BJ (cell line): ENCODE data around the gene LSP1. TPM values are rescaled to one million over a fixed set of nuclear protein-coding genes. Genes with fewer than 3 reads are reported as not detected.

ENCODE experiments used
- CTCF ChIA-PET: fragments of 350-600 bp; formaldehyde crosslinking; extraction: SDS; loops from one replicate; lab custom pipeline; 2021; ENCODE audit warnings: antibody characterized with exemption, inconsistent platforms; lab: Yijun Ruan, JAX
- POLR2A ChIA-PET: fragments of 300-600 bp; sonication (Branson Sonifier 250); formaldehyde crosslinking; extraction: SDS; loops from one replicate; lab custom pipeline; 2021; ENCODE audit warnings: antibody characterized with exemption; lab: Charles Lee
- DNase-seq: peaks from one replicate; pipeline ENCODE4 v3.0.0-alpha.2; 2011; ENCODE audit warnings: low read depth
- H3K27me3 ChIP-seq: 2 replicates; pipeline ENCODE4 v1.6.0; 2011; ENCODE audit warnings: low read length; ENCODE audit not compliant: control insufficient read depth, insufficient read depth
- H3K36me3 ChIP-seq: 2 replicates; pipeline ENCODE4 v1.5.1; 2011; ENCODE audit warnings: low read length; ENCODE audit not compliant: control insufficient read depth, insufficient read depth
- H3K4me3 ChIP-seq: 2 replicates; pipeline ENCODE4 v1.5.1; 2011; ENCODE audit warnings: low read depth, mild to moderate bottlenecking, control low read depth, low read length
- CTCF ChIP-seq: IDR thresholded peaks from 2 replicates; pipeline ENCODE4 v1.5.1; 2011; ENCODE audit warnings: low read depth, mild to moderate bottlenecking, control low read depth, inconsistent platforms, low read length, moderate library complexity; ENCODE audit not compliant: insufficient read depth
- polyA plus RNA-seq: library from polyadenylated mRNA; depleted of rRNA; stranded (reverse); fragments of >200 nt; gene quantifications from 2 replicates; pipeline ENCODE4 v1.2.3, GENCODE V29; 2011

LSP1 gene
- polyA plus RNA-seq, 1 experiment = not detected

- CTCF ChIA-PET = interaction anchor here (0.6 to 2.3 kb wide), 3 partner anchors 39 to 203 kb away, joined by 3 to 12 read pairs (median 4); no protein-coding TSS in a partner anchor
- no peak for TF ChIP-seq CTCF
- H3K36me3 ChIP-seq = no peaks in the 10 kb centered on the region
- no peaks in the 10 kb centered on the region for H3K27me3 ChIP-seq
- DNase-seq = no peak
- H3K4me3 ChIP-seq = no peak overlapping the region
- POLR2A ChIA-PET = no interaction called here
These were observed 9.8 kb upstream of the LSP1 start for GRCh38 chr11:1843098-1843473.

- POLR2A ChIA-PET = no interaction called here
- DNase-seq = no peak
- CTCF ChIA-PET = interaction anchor here (0.9 kb wide), 1 partner anchor 9 kb away, joined by 3 read pairs; the partner anchor contains the start of gene LSP1
- Histone ChIP-seq H3K27me3 (no peaks in the 10 kb centered on the region; the same call in none of the 2 replicates), H3K4me3 (no peak overlapping the region), H3K36me3 (no peaks in the 10 kb centered on the region)
- no peak for TF ChIP-seq CTCF
These were observed 9.1 kb upstream of the LSP1 start for GRCh38 chr11:1843796-1844195.

GRCh38 chr11:1844221-1845094 lies 8.4 kb upstream of the LSP1 start:
- no peak for TF ChIP-seq CTCF
- H3K36me3 ChIP-seq = no peaks in the 10 kb centered on the region
- POLR2A ChIA-PET = no interaction called here
- H3K27me3 ChIP-seq = no peaks in the 10 kb centered on the region; the same call in none of the 2 replicates
- CTCF ChIA-PET = interaction anchor here (0.9 kb wide), 1 partner anchor 8 kb away, joined by 3 read pairs; the partner anchor contains the start of gene LSP1
- no peak for DNase-seq
- no peak overlapping the region for H3K4me3 ChIP-seq

GRCh38 chr11:1845095-1845429 lies 7.8 kb upstream of the LSP1 start:
- Histone ChIP-seq H3K4me3 (no peak overlapping the region), H3K27me3 (no peaks in the 10 kb centered on the region; the same call in none of the 2 replicates), H3K36me3 (no peaks in the 10 kb centered on the region)
- no peak for TF ChIP-seq CTCF
- POLR2A ChIA-PET = no interaction called here
- no peak for DNase-seq
- CTCF ChIA-PET = interaction anchor here (2.3 to 7.8 kb wide), 2 partner anchors 11 to 151 kb away, joined by 8 to 62 read pairs; partner anchors contain the start of gene SYT8

- Histone ChIP-seq H3K36me3 (no peaks in the 10 kb centered on the region), H3K4me3 (no peak overlapping the region), H3K27me3 (no peaks in the 10 kb centered on the region; the same call in none of the 2 replicates)
- DNase-seq = no peak
- ChIA-PET CTCF (interaction anchor here (0.5 to 7.8 kb wide), 7 partner anchors 12 to 1199 kb away, joined by 3 to 62 read pairs (median 4); partner anchors contain the start of gene SYT8), POLR2A (no interaction called here)
- no peak for TF ChIP-seq CTCF
These were observed 7.1 kb upstream of the LSP1 start for GRCh38 chr11:1845561-1846452.
